HCT116 (cell line): Measurements from ENCODE around the gene TCF12.

ENCODE experiments used
- EZH2 ChIP-seq: fragments of 200-600 bp; sonication (generic); IDR thresholded peaks from 2 replicates; pipeline ENCODE4 v1.6.1; 2017; ENCODE audit warnings: antibody characterized with exemption, mixed run types
- FOSL1 ChIP-seq: IDR thresholded peaks from 2 replicates; pipeline ENCODE4 v1.6.1; 2012; ENCODE audit warnings: low read depth
- JUND ChIP-seq: IDR thresholded peaks from 2 replicates; pipeline ENCODE4 v1.6.1; 2012
- POLR2A ChIP-seq: IDR thresholded peaks from 2 replicates; pipeline ENCODE4 v1.7.0; 2011; ENCODE audit warnings: borderline replicate concordance; ENCODE audit not compliant: insufficient read depth, insufficient read length; ENCODE audit errors: extremely low read depth
- TCF7L2 ChIP-seq: IDR thresholded peaks from 2 replicates; pipeline ENCODE4 v1.7.0; 2011; ENCODE audit warnings: borderline replicate concordance, inconsistent platforms; ENCODE audit not compliant: insufficient read depth, insufficient read length; ENCODE audit errors: extremely low read depth
- ZFX ChIP-seq: fragments of 450-650 bp; IDR thresholded peaks from 2 replicates; pipeline ENCODE4 v1.6.1; 2017
- ZNF274 ChIP-seq: fragments of 200-500 bp; sonication (Bioruptor generic); IDR thresholded peaks from 2 replicates; pipeline ENCODE4 v1.6.1; 2014; ENCODE audit warnings: mild to moderate bottlenecking, low read depth, low read length, inconsistent platforms
- TF ChIP-seq, protein P1 (sequence below), 3 experiments: fragments of 200-600 bp in 1 of 3; sonication (generic) in 1 of 3; IDR thresholded peaks in 2 of 3; conservative IDR thresholded peaks in 1 of 3; 2 replicates each; pipeline ENCODE4 v1.5.1; 2012 to 2017; ENCODE audit warnings: low read depth in 2 of 3, low read length in 2 of 3, antibody characterized with exemption in 1 of 3, borderline replicate concordance in 1 of 3, control low read depth in 1 of 3, mild to moderate bottlenecking in 1 of 3, mixed read lengths in 1 of 3, mixed run types in 1 of 3, moderate library complexity in 1 of 3; ENCODE audit not compliant: insufficient read depth in 1 of 3
- TF ChIP-seq, protein P2 (sequence below): IDR thresholded peaks from 2 replicates; pipeline ENCODE4 v1.6.1; 2012

DNA sequence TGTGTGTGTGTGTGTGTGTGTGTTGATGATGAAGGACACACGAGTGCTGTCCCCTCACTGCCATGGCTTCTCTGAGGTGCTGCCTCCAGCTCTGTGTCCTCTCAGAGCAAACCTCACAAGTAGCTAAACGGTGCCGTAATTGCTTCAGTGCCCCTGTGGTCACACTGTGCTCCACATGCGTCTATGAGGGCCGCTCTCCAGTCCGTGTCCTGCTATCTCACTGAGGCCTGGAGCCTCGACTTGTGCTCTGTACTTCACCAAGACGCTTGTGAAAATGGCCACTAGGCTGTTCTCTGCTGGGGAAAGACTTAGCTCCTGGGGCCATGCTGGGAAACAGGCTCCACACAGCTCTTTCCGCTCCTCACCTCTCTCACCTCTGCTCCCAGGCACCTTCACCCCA is 392.4 kb downstream of the TCF12 start:
- TF ChIP-seq, protein P1, sequence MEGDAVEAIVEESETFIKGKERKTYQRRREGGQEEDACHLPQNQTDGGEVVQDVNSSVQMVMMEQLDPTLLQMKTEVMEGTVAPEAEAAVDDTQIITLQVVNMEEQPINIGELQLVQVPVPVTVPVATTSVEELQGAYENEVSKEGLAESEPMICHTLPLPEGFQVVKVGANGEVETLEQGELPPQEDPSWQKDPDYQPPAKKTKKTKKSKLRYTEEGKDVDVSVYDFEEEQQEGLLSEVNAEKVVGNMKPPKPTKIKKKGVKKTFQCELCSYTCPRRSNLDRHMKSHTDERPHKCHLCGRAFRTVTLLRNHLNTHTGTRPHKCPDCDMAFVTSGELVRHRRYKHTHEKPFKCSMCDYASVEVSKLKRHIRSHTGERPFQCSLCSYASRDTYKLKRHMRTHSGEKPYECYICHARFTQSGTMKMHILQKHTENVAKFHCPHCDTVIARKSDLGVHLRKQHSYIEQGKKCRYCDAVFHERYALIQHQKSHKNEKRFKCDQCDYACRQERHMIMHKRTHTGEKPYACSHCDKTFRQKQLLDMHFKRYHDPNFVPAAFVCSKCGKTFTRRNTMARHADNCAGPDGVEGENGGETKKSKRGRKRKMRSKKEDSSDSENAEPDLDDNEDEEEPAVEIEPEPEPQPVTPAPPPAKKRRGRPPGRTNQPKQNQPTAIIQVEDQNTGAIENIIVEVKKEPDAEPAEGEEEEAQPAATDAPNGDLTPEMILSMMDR (IDR thresholded peaks at IDR 0.05 in 2 of 3, conservative IDR thresholded peaks at IDR 0.05 in 1 of 3; ENCODE audit: borderline replicate concordance in 1 of 3, insufficient read depth in 1 of 3, low read depth in 2 of 3, low read length in 2 of 3): no peak
- TF ChIP-seq ZNF274 (no peak), FOSL1 (no peak), TCF7L2 (no peak), POLR2A (no peak), EZH2 (no peak), JUND (no peak), ZFX (no peak)
- TF ChIP-seq, protein P2, sequence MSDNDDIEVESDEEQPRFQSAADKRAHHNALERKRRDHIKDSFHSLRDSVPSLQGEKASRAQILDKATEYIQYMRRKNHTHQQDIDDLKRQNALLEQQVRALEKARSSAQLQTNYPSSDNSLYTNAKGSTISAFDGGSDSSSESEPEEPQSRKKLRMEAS: no peak
